CMK (cell line): ENCODE measurements around the gene LPA.

Source experiments
- DNase-seq: peaks from one replicate; pipeline ENCODE4 v3.0.0-alpha.2; 2010; ENCODE audit warnings: low read depth

Gene LPA

GRCh38 chr6:160520043-160520904 is 143.8 kb downstream of the LPA start:
- no peak for DNase-seq

GRCh38 chr6:160519603-160520042 is 144.5 kb downstream of the LPA start:
- no peak for DNase-seq

GRCh38 chr6:160519133-160519532 is 144.9 kb downstream of the LPA start:
- no peak for DNase-seq

GRCh38 chr6:160513836-160514235 is 150.2 kb downstream of the LPA start:
- no peak for DNase-seq

- no peak for DNase-seq
Measured at GRCh38 chr6:160510976-160511617, 153.0 kb downstream of the LPA start.

GRCh38 chr6:160510199-160510598 is 153.9 kb downstream of the LPA start:
- no peak for DNase-seq

- DNase-seq, result no peak
Measured at GRCh38 chr6:160509610-160510009, 154.5 kb downstream of the LPA start.

GRCh38 chr6:160508599-160508998 is 155.5 kb downstream of the LPA start:
- no peak for DNase-seq

- no peak for DNase-seq
Measured at GRCh38 chr6:160507420-160507819, 156.7 kb downstream of the LPA start.

- no peak for DNase-seq
Measured at GRCh38 chr6:160505970-160506369, 158.1 kb downstream of the LPA start.

- no peak for DNase-seq
Measured at GRCh38 chr6:160500639-160501038, 163.4 kb downstream of the LPA start.

GRCh38 chr6:160494576-160494975 is 169.5 kb downstream of the LPA start:
- no peak for DNase-seq

- DNase-seq, result no peak
Measured at GRCh38 chr6:160489091-160489490, 175.0 kb downstream of the LPA start.

- DNase-seq, result no peak
Measured at GRCh38 chr6:160487116-160487515, 177.0 kb downstream of the LPA start.
